Pericardium fibroblast (primary cell): ENCODE data around the gene FAM163A. TPM values are rescaled to one million over a fixed set of nuclear protein-coding genes. Genes with fewer than 3 reads are reported as not detected.

Experiments used
- total RNA-seq: library from RNA; depleted of rRNA; stranded (reverse); fragments of >200 nt; gene quantifications from 2 replicates; pipeline ENCODE4 v1.2.3, GENCODE V29; 2015

Gene FAM163A
- not detected in 2 replicates for total RNA-seq

GRCh38 chr1:179742717-179743678 is at the start of gene FAM163A:
Gene FAM163A, plus strand, starts transcription at chr1:179743291. Its CDS starts 69,807 bp downstream, at chr1:179813098.

Other genes with a start within 250 kb of the FAM163A start
- gene NPHS2, start 167.3 kb upstream of the FAM163A start, total RNA-seq, result not detected in 2 replicates
- not detected in 2 replicates for gene TDRD5, start 151.5 kb upstream of the FAM163A start, total RNA-seq
- gene TOR1AIP2, start 134.5 kb downstream of the FAM163A start, total RNA-seq, result 54.1 and 55.9 TPM in 2 replicates
- 54.3 and 69.9 TPM in 2 replicates for gene TOR1AIP1, start 139.0 kb downstream of the FAM163A start, total RNA-seq
- 18.7 and 28.9 TPM in 2 replicates for gene CEP350, start 211.5 kb downstream of the FAM163A start, total RNA-seq